NCI-H1436 treated with DMSO at 0.1 percent for 48 hours (cell line): ENCODE measurements around the gene PCGF5.
"Not testable (repeated sequence)": the region's sequence is repeated elsewhere in the genome, so short reads cannot be mapped to it uniquely, and the experiment has no call there.

ENCODE experiments used
- DNase-seq: peaks from one replicate; lab custom pipeline; 2025; lab: John Stamatoyannopoulos, UW

PCGF5 gene

DNA sequence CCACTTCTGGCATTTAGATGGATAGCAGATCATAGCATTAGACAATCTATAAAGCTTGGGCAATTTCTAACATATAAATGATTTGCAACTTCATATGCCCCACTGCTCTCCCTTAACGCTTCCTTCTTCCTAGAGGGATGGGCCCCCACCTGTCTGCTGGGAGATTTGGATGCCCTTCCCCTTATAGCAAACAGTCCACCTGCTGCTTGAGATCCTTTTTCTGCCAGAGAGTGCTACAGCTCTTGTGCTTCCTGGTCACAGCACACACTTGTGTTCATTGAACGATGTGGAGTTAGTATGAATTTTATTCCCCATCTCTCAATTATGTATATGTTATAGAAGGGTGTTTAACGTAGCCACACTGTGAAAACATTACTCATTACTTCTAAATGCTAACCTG, 10.4 kb upstream of the PCGF5 start:
- DNase-seq = no peak

DNA sequence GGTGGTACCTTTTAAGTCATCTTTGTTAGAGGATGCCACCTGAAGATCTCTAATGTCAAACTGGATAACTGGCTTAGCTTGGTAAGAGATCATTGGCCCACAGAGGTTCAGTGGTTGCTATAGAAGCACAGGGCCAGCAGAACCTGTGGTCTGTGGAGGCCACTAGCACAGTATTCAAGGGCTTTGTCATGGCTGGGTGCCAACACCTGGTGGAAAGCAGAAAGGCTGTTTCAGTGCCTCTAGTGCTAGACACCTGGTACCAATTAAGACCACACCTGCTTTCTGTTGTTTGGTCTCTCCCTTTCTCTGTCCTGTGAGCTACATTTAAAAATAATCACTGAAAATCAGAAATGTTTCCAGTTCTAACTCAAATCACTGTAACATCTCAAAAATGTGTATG, 10.0 kb upstream of the PCGF5 start:
- peak; percentile 97 for DNase-seq

DNA sequence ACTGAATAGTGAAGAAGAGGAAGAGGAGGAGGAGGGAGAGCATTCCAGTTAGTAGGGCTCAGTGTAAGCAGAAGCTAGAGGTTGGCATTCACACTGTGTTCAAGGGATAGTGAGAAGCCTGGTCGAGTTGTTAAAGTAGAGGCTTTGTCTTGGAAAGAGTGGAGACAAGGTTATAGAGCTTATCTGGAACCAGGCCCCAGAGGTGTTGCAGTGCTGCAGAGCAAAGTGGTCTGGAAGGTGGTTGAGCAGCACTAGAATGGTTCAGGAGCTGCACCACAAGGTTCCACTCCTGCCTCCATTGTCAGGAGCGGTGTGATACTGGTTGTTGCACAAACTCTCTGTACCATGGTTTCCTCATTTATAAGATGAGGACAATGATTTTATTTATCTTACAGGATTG, 8.8 kb upstream of the PCGF5 start:
- DNase-seq = no peak

DNA sequence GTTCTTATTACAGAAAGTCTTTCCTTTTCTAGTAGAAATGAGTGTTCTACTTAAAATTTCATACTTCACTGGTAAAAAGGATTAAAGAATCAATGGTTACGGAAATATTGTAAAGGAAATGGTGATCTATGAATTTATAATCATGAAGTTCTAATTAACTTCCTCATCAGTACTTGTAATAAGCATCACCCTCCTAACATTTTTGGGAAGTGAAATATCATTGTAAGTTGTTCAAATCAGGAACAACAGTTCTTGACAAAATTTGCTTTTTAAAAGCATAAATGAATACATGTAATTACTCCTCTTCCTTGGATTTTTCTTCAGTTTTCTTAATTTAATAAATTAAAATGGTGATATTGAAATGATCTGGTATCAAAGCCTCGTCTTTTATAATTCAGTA, 5.6 kb upstream of the PCGF5 start:
- DNase-seq = no peak

- DNase-seq = no peak
These were observed 5.1 kb upstream of the PCGF5 start for GRCh38 chr10:91215384-91215783.

DNA sequence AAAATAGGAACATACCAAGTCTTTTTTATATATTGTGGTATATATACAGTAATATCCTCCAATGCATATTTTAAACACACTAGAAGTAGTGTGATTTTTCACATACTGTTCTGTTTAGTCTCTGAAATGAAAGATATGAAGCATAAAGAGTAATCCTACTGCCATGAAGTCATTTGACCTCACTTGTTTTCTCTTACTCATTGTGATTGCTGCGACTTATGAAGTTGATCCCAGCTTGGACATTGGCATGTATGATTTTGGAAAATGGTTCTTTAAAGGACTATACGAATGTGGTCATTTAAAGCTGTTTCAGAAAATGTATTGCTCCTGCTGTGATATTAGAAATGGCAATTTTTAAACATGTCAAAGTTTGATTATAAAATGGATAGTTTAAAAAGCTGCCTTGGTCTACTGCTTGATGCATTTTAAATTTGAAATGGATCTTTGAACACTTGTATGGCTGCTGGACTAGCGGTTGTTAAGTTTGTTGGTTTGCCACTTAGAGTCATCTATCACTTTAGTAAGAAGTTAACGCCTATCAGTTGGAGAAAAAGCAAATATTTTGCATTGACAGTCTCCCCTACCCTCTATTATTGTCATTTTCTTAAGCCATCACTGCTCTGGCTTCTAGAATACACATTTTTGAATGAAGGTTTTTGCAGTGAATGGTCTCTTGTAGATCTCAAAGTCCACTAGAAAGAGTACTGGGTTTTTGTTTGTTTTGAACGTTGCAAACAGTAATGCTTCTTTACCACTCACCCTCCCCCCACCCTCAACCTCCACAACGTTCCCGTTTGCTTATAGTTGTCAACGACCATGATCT, 881 bp upstream of the PCGF5 start:
- DNase-seq = no peak

DNA sequence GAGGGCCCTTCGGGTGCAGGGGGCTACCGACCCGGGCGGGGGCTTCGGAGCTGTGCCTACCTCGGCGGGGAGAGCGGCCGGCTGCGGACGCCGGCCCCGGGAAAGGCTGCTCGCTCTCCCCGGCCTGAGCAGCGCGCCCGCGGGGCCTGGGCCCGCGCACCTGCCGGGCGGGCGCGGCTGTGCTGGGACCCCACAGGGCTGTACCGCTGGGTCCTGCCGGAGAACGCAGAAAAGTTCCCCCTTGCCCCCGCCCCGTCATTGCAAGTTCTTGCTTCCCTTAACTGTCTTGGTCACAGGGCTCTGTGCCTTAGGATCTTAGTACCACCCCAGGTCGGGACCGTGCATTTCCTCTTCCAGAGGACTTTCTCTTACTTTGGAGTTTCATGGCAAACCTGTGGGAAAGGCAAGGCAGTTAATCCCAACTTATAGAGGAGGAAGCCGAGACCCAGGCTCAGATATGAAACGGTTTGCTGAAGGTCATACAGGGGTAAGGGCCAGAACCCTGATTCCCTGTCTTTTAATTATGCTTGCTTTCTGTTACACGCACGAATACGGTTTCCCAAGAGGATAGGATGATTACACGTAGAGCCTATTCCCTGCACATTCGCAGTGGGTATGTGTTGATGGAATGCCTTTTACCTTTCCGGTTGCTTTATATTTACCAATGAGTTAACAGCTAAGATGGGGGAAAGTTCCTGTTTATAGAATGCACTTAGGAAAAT, 652 bp downstream of the PCGF5 start:
- DNase-seq = no peak

- no peak for DNase-seq
These were observed 5.6 kb downstream of the PCGF5 start for GRCh38 chr10:91226093-91226492.

GRCh38 chr10:91227576-91227975, 7.1 kb downstream of the PCGF5 start:
- DNase-seq = no peak

GRCh38 chr10:91229683-91230082, 9.2 kb downstream of the PCGF5 start:
- no peak for DNase-seq

GRCh38 chr10:91238191-91238590, 17.7 kb downstream of the PCGF5 start:
- DNase-seq = no peak

GRCh38 chr10:91239789-91240188, 19.3 kb downstream of the PCGF5 start:
- DNase-seq = no peak

DNA sequence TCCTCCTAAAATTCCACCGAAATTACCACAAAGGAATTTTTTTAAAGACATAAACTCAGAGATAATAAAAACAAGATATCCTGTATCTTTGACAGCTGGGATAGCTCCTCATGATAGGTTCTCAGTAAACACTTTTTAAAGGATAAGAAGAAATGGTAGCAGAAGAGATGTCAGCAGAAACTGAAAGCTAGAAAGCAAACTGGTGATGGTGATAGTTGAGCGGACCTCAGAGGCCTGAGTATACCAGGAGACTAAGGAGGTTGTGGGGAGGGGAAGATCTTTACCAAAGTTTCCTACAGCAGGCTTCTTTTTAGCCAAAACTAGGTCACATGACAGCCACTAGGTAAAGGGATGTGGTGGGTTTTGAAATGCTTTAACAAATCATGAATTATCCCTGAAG, 22.5 kb downstream of the PCGF5 start:
- DNase-seq = no peak

DNA sequence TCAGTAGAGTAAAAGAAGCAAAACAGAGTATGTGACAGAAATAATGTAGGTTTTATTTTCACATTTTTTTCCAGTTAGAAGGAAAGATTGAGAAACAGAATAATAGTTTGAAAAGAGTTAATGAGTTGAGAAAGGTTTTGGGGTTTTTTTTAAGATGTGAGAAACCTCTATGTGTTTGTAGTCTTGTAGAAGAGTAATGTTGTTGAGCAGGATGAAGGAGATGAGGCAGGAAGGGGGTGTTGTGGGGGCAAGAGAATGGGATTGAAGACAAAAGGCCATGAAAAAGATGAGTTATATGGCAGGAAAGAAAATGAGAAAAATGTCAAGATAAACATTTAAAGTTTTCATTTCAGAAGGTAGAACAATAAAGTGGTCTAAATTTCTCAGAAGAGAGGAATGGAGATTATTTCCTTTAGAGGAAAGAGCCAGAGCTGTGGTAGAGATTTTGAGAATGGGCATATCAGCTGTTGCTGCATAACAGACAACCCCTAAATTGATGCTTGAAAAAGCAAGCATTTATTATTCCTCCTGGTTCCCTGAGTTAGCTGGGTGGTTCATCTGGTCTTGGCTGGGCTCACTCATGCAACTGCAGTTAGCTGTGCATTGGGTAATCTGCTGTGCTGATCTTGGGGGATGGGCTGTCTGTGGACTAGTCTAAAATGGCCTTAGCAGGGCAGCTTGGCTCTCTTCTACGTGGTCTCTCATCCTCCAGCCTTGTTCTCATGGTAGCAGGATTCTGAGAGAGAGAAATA, 27.1 kb downstream of the PCGF5 start:
- no peak for DNase-seq

GRCh38 chr10:91249700-91250099, 29.2 kb downstream of the PCGF5 start:
- no peak for DNase-seq

- no peak for DNase-seq
These were observed 29.9 kb downstream of the PCGF5 start for GRCh38 chr10:91250341-91250740.

DNA sequence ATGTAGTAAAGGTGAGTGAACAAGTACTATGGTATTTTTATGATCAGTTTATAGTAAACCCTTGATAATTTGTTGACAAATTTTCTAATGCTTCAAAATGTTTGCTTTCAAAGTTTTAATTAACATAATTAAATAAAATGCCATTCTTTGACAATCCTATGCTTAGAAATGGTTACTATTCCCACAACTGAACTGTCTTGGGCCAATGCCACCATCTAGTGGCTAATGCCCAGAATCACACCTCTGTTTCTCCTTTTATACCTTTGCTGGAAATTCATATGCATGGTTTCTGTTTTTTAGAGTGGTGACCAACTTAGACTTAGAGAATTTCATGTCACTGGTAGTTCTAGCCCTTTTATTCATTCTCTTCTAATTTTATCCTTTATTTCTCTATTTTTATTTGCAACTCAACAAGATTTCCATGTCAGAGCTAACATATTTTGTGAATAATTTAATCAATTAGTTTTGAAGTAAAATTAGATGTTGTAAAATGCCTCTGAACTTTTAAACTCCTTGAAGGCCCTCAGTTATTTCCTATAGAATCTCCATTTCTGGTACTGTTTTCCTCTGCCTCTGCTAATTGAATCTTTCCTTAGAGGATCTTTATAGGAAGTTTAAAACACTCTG, 31.1 kb downstream of the PCGF5 start:
- DNase-seq = peak; percentile 16

DNA sequence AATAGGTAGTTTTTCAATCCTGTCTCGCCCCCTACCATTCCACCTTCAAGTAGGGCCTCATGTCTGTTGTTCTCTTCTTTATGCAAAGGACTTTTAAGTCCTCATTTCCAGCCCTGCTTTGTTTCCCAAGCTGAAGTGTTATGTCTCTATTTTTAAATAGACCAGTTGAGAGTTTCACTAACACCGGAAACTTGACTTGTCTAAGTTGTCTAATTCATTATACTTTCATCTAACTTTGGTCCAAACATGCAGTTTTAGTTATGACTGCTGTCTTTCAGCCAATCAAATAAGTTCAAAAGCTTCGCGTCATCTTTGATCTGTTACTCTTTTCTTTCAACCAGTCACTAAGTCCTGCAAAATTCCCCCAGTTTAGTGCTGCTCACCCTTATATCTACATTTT, 32.8 kb downstream of the PCGF5 start:
- no peak for DNase-seq

DNA sequence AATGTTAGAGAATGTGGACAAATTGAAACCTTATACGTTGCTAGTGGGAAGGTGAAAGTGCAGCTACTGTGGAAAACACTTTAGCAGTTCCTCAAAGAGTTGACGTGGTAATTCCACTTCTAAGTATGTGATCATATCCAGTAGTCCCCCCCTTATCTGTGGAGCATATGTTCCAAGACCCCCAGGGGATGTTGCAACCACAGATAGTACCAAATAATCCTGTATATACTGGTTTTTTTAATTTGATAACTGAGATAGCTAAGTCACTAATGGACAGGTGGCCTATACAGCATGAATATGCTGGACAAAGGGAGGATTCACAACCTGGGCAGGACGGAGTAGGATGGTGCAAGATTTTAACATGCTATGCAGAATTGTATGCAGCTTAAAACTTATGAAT, 36.8 kb downstream of the PCGF5 start:
- no peak for DNase-seq

DNA sequence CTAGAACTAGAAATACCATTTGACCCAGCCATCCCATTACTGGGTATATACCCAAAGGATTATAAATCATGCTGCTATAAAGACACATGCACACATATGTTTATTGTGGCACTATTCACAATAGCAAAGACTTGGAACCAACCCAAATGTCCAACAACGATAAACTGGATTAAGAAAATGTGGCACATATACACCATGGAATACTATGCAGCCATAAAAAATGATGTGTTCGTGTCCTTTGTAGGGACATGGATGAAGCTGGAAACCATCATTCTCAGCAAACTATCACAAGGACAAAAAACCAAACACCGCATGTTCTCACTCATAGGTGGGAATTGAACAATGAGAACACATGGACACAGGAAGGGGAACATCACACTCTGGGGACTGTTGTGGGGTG, 40.0 kb downstream of the PCGF5 start:
- not testable (repeated sequence) for DNase-seq

DNA sequence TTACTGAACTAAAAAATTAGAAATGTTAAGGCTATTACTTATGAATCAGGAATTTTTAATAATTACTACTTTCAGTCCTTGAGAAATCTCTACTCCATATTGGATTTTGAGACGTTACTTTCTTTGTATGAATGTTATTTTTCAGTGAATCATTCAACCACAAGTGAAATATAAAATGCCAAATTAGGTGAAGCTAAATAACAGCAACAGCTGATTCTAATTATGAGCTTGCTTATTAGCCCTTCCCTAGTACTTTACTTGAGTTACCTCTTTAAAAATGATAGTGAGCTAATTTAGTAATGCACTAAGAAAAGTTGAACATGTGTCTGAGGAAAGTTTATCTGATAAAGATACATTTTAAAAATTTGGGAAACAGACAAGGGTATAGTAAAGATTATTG, 51.4 kb downstream of the PCGF5 start:
- no peak for DNase-seq

DNA sequence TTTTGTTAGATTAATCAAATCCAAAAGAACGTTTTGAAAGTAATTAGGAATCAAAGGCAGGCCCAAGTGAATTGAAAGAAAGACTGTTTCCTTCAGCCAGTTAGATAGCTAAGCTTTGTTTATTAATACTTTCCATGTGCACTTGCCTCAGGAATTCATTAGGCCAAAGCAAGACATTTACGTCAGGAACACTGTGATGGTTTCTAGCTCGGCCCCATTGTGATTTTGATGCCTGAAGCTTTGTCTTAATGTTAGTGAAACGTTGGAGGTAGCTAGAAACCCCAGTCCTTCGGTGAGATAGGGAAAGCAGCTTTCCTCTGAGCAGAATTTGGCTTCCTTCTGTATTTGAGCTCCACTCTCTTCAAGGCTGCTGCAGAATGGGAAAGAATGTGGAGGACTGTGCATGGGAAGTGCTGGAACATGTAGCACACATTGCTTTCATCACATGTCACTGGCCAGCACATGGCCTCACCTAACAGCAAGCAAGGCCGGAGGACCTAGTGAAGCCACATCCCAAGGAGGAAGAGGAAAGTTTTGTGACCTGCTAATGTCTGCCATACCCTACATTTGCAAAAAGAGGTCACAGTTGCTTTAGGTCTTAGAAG, 64.1 kb downstream of the PCGF5 start:
- DNase-seq = no peak
